Chondrocyte (in vitro differentiated cells): ENCODE data around the gene GFY. TPM values are rescaled to one million over a fixed set of nuclear protein-coding genes. Genes with fewer than 3 reads are reported as not detected.

Experiments used
- DNase-seq: peaks from one replicate; pipeline ENCODE4 v3.0.0; 2021; ENCODE audit warnings: mixed read lengths, low spot score
- H3K27ac Mint-ChIP-seq: one replicate; pipeline ENCODE4 v1.8.0; 2021; ENCODE audit warnings: mild to moderate bottlenecking, moderate library complexity, mixed read lengths; ENCODE audit not compliant: unreplicated experiment
- H3K27me3 Mint-ChIP-seq: 2 replicates; pipeline ENCODE4 v1.8.0; 2021; ENCODE audit warnings: low read depth, mixed read lengths
- H3K36me3 Mint-ChIP-seq: 2 replicates; pipeline ENCODE4 v1.8.0; 2021; ENCODE audit warnings: low read depth, mixed read lengths
- H3K4me1 Mint-ChIP-seq: 2 replicates; pipeline ENCODE4 v1.8.0; 2021; ENCODE audit warnings: low read depth, mild to moderate bottlenecking, mixed read lengths
- H3K4me3 Mint-ChIP-seq: one replicate; pipeline ENCODE4 v1.8.0; 2021; ENCODE audit warnings: mild to moderate bottlenecking, moderate library complexity, mixed read lengths; ENCODE audit not compliant: unreplicated experiment
- H3K9me3 Mint-ChIP-seq: 2 replicates; pipeline ENCODE4 v1.8.0; 2021; ENCODE audit warnings: low read depth, mixed read lengths
- CTCF ChIP-seq: fragments of 200-600 bp; sonication (generic); IDR thresholded peaks from 2 replicates; pipeline ENCODE4 v1.5.0; 2021; ENCODE audit warnings: antibody characterized with exemption, mild to moderate bottlenecking, moderate library complexity
- total RNA-seq: library from RNA; stranded (reverse); gene quantifications from 3 replicates; pipeline ENCODE4 v1.2.1, GENCODE V29; 2021

GFY gene
- total RNA-seq, 1 donor from 2014 or later = not detected

- H3K9me3 Mint-ChIP-seq = no peaks in the 10 kb centered on the region
- no peaks in the 10 kb centered on the region for H3K36me3 Mint-ChIP-seq
- no peak overlapping the region for H3K4me3 Mint-ChIP-seq
- H3K4me1 Mint-ChIP-seq = no peaks in the 10 kb centered on the region
- H3K27me3 Mint-ChIP-seq = peaks cover 37% of the 10 kb centered on the region
- TF ChIP-seq CTCF = no peak
- no peak overlapping the region for H3K27ac Mint-ChIP-seq
- no peak for DNase-seq
These were observed 9.4 kb upstream of the GFY start for GRCh38 chr19:49415810-49416200.

GRCh38 chr19:49417088-49417487 is 8.1 kb upstream of the GFY start:
- Mint-ChIP-seq H3K4me1 (peaks cover 8% of the 10 kb centered on the region), H3K9me3 (no peaks in the 10 kb centered on the region)
- TF ChIP-seq CTCF = no peak

GRCh38 chr19:49418511-49418910 is 6.7 kb upstream of the GFY start:
- H3K27ac Mint-ChIP-seq = no peak overlapping the region
- no peaks in the 10 kb centered on the region for H3K9me3 Mint-ChIP-seq
- peaks cover 2% of the 10 kb centered on the region for H3K36me3 Mint-ChIP-seq
- DNase-seq = no peak
- TF ChIP-seq CTCF = no peak
- H3K4me3 Mint-ChIP-seq = no peak overlapping the region
- peaks cover 56% of the 10 kb centered on the region for H3K27me3 Mint-ChIP-seq
- peaks cover 15% of the 10 kb centered on the region for H3K4me1 Mint-ChIP-seq

More at GRCh38 chr19:49417088-49417487, 8.1 kb upstream of the GFY start:
- DNase-seq = no peak
- Mint-ChIP-seq H3K4me3 (no peak overlapping the region), H3K36me3 (no peaks in the 10 kb centered on the region), H3K27me3 (peaks cover 49% of the 10 kb centered on the region), H3K27ac (no peak overlapping the region)

- DNase-seq = no peak
- TF ChIP-seq CTCF = no peak
- Mint-ChIP-seq H3K4me3 (no peak overlapping the region), H3K27me3 (peaks cover 62% of the 10 kb centered on the region), H3K9me3 (no peaks in the 10 kb centered on the region), H3K4me1 (peaks cover 20% of the 10 kb centered on the region), H3K36me3 (peaks cover 4% of the 10 kb centered on the region), H3K27ac (no peak overlapping the region)
These were observed 6.0 kb upstream of the GFY start for GRCh38 chr19:49419173-49419572.

- no peak for DNase-seq
- Mint-ChIP-seq H3K4me3 (no peak overlapping the region), H3K9me3 (no peaks in the 10 kb centered on the region), H3K27ac (no peak overlapping the region), H3K4me1 (peaks cover 20% of the 10 kb centered on the region), H3K27me3 (peaks cover 71% of the 10 kb centered on the region), H3K36me3 (peaks cover 4% of the 10 kb centered on the region)
- no peak for TF ChIP-seq CTCF
These were observed 5.0 kb upstream of the GFY start for GRCh38 chr19:49420227-49420626.
